Aorta (tissue), 5 donors: ENCODE measurements around the gene ANO3. TPM values are rescaled to one million over a fixed set of nuclear protein-coding genes. Genes with fewer than 3 reads are reported as not detected.

Experiments
- ATAC-seq: fragments of 200-7000 bp; cut with Tn5 transposase; one replicate; pipeline ENCODE4 v1.9.1; 2022; ENCODE audit warnings: moderate library complexity; ENCODE audit not compliant: low FRiP score
- DNase-seq, 2 donors: peaks; one replicate each; pipeline ENCODE4 v3.0.0-alpha.2; 2020
- H3K27ac ChIP-seq, 2 donors: one replicate each; pipeline ENCODE4 v1.5.1; 2013; ENCODE audit warnings: low read length in 2 of 2, mild to moderate bottlenecking in 2 of 2, moderate library complexity in 2 of 2, control low read depth in 1 of 2, inconsistent platforms in 1 of 2, low read depth in 1 of 2
- H3K27me3 ChIP-seq, 2 donors: one replicate each; pipeline ENCODE4 v1.6.1; 2013; ENCODE audit warnings: control low read depth in 1 of 2, low read length in 1 of 2, mild to moderate bottlenecking in 1 of 2, moderate library complexity in 1 of 2; ENCODE audit not compliant: insufficient read depth in 2 of 2, control insufficient read depth in 1 of 2
- H3K36me3 ChIP-seq, 2 donors: one replicate each; pipeline ENCODE4 v1.6.1; 2013; ENCODE audit warnings: control low read depth in 1 of 2, low read length in 1 of 2, mild to moderate bottlenecking in 1 of 2; ENCODE audit not compliant: insufficient read depth in 2 of 2, control insufficient read depth in 1 of 2
- H3K4me1 ChIP-seq, 2 donors: one replicate each; pipeline ENCODE4 v1.6.1; 2013; ENCODE audit warnings: low read length in 2 of 2, control low read depth in 1 of 2, mild to moderate bottlenecking in 1 of 2, moderate library complexity in 1 of 2; ENCODE audit not compliant: insufficient read depth in 2 of 2, control insufficient read depth in 1 of 2
- H3K4me3 ChIP-seq, 2 donors: one replicate each; pipeline ENCODE4 v1.5.1; 2013; ENCODE audit warnings: low read length in 2 of 2, control low read depth in 1 of 2, mild to moderate bottlenecking in 1 of 2
- H3K9me3 ChIP-seq: one replicate; pipeline ENCODE4 v1.6.1; 2013; ENCODE audit warnings: mild to moderate bottlenecking, low read length; ENCODE audit not compliant: control insufficient read depth
- WGBS, 2 donors: extraction: QIAGEN DNeasy Blood & Tissue Kit; methylation state at CpG; one replicate each; pipeline ENCODE4 v1.1.7; 2013; 5-methylcytosine and 5-hydroxymethylcytosine counted together
- intact Hi-C, 2 donors: fragments of 100-400 bp; cut with DNase I; formaldehyde crosslinking; loops; one replicate each; pipeline versions ENCODE4 v1.14.2 to v1.15.0; 2022
- polyA plus RNA-seq, 2 donors: library from polyadenylated mRNA; stranded (reverse); fragments of 200-250 nt; gene quantifications; one replicate each; pipeline ENCODE4 v1.2.3, GENCODE V29; 2013
- total RNA-seq, 2 donors: library from RNA; stranded (reverse); fragmentation: NEBNext Ultra II Directional; extraction: Animal tissue kit (Norgen Biotek cat#: 25700); gene quantifications; one replicate each; pipeline ENCODE4 v1.2.1, GENCODE V29; 2021
- donor health status: healthy with polysubstance abuse.
- donor health status: Bipolar disorder and iron deficiency.
- donor health status: DM: no; HTN: no; CAD: no.
- donor health status: DM: no; HTN: no; CAD: no.
- donor health status: DM: yes; HTN: yes; CAD: no.

The ANO3 gene
- total and polyA plus RNA-seq, 4 donors: 0.13 to 1.6 (median 0.83) TPM

DNA sequence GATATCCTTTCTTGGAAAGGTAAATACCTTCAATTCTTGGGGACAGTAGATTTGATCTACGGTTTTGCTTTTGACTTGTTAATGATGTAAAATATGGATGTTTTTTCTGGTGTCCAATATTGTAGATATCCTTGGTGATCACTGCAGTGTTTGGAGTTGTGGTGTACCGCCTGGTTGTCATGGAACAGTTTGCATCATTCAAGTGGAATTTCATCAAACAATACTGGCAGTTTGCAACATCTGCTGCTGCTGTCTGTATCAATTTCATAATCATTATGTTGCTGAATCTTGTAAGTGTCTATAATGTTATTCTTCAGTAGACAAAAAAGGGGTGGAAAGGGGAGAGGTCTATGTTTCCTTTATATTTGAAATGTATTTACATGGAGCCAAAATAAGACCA lies 267.5 kb downstream of the ANO3 start:
- no peaks in the 10 kb centered on the region for H3K9me3 ChIP-seq
- H3K36me3 ChIP-seq: no peaks in the 10 kb centered on the region
- ATAC-seq (no peak), DNase-seq (no peak)
- H3K4me1 ChIP-seq: no peaks in the 10 kb centered on the region
- 65 to 67% methylated on average over 2 of the region's 2 CpGs for WGBS, 2 donors
- H3K4me3 ChIP-seq: no peak overlapping the region
- no peak overlapping the region for H3K27ac ChIP-seq
- H3K27me3 ChIP-seq: no peaks in the 10 kb centered on the region
- intact Hi-C loops: no loop called here

DNA sequence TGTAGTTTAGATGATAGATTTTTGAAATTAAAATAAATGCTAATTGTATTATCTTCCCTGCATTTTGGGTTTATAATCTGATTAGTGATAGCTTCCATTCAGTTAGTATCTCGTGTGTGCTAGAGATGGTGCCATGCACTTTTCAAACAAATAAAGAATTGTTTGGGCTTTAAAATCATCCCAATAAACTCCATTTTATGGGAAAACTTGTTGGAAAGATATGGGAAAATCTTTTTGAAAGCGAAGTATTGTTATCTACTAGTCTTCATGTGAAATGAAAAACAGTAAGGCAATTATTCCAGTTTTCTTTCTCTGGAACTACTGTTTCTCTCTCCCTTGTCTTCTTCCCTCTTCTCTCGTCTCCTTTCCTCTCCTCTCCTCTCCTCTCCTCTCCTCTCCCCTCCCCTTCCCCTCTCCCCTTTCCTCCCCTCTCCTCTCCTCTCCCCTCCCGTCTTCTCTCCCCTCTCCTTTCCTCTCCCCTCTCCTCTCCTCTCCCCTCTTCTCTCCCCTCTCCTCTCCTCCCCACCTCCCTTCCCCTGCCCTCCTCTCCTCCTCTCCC lies 268.0 kb downstream of the ANO3 start:
- Histone ChIP-seq H3K27ac (no peak overlapping the region), H3K27me3 (no peaks in the 10 kb centered on the region), H3K9me3 (no peaks in the 10 kb centered on the region), H3K4me1 (no peaks in the 10 kb centered on the region), H3K4me3 (no peak overlapping the region), H3K36me3 (no peaks in the 10 kb centered on the region)
- 72 to 80% methylated on average over 3 of the region's 4 CpGs for WGBS, 2 donors
- ATAC-seq: no peak
- DNase-seq: no peak
- intact Hi-C loops: no loop called here

DNA sequence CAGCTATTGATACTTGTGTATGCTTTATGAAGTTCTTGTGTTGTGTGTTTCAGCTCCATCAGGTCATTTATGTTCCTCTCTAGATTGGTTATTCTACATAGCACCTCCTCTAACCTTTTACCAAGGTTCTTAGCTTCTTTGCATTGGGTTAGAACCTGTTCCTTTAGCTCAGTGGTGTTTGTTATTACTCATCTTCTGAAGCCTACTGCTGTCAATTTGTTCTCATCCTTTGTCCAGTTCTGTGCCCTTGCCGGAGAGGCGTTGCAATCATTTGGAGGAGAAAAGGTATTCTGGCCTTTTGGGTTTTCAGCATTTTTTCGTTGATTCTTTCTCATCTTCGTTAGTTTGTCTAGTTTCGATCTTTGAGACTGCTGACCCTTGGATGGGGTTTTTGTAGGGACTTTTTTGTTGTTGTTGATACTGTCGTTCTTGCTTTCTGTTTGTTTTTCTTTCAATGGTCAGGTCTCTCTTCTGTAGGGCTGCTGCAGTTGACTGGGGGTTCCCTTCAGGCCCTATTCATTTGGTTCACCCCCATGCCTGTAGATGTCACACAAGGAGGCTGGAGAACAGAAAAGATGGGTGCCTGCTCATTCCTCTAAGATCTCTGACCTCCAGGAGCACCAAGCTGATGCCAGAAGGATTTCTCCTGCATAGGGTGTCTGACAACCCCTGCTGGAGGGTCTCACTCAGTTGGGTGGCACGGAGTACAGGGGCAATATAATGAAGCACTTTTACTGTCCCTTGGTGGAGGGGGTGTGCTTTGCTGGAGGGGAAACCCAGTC lies 276.0 kb downstream of the ANO3 start:
- 72 to 78% methylated on average over 7 of the region's 7 CpGs for WGBS, 2 donors

DNA sequence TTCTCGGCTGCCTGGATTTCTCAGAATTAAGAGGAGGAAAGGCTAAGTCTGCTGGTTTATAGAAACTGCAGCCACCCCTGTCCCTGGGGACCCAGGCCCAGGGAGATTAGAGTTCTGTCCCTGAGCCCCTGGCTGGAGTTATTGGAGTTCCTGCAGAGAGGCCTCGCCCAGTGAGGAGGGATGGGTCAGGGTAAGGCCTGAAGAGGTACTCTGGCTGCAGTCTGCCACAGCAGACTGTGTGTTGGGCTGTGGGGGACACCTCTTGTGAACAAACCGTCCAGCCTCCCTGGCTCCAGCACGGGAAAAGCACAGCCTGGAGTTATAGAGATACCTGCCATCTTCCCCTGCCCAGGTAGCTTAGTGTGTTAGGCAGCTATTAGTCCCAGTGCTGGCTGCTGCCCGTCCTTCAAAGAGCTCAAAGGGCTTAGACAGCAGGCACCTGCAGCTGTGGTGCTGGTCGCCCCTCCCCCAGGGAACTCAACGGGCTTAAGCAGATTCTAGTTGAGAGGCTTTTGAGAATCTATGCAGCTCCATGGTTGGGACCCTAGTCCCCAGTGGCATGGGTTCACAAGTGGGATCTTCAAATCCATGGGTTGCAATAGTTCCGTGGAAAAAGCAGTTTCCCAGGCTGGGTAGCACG lies 276.7 kb downstream of the ANO3 start:
- Histone ChIP-seq H3K27ac (no peak overlapping the region), H3K4me1 (no peaks in the 10 kb centered on the region), H3K27me3 (no peaks in the 10 kb centered on the region), H3K36me3 (no peaks in the 10 kb centered on the region), H3K4me3 (no peak overlapping the region), H3K9me3 (peaks cover under 1% of the 10 kb centered on the region)
- 72 to 81% methylated on average over 9 of the region's 9 CpGs for WGBS, 2 donors
- ATAC-seq: no peak
- intact Hi-C loops: no loop called here
- no peak for DNase-seq

More for the DNA sequence above, 276.0 kb downstream of the ANO3 start:
- Histone ChIP-seq H3K4me3 (no peak overlapping the region), H3K27me3 (no peaks in the 10 kb centered on the region), H3K36me3 (no peaks in the 10 kb centered on the region), H3K9me3 (no peaks in the 10 kb centered on the region), H3K4me1 (no peaks in the 10 kb centered on the region), H3K27ac (no peak overlapping the region)
- DNase-seq: no peak
- no peak for ATAC-seq
- intact Hi-C loops: no loop called here

DNA sequence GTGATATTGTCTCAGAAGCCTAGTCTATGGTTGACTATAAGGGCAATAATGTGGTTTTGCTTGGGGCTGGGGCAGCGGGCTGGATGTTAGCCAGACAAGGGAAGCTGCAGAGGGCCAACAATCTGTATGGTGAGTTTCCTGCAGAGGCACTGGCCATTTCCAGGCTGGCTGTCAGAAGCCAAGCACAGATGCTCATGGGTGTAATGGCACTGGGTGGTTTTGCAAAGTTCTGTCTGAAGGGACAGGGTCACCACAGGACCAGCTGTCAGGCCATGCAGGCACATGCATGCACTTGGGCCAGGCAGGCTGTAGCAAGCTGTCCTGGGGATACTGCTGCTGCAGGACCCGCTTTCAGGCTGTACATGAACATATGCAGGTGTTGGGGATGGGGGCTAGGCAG lies 281.8 kb downstream of the ANO3 start:
- Histone ChIP-seq H3K4me1 (no peaks in the 10 kb centered on the region), H3K27ac (no peak overlapping the region), H3K9me3 (peaks cover 4% of the 10 kb centered on the region), H3K4me3 (no peak overlapping the region), H3K27me3 (no peaks in the 10 kb centered on the region), H3K36me3 (no peaks in the 10 kb centered on the region)
- intact Hi-C loops: no loop called here
- DNase-seq: peak in 1 of 2 donors; percentile 62
- ATAC-seq: peak; percentile 44
- WGBS, 2 donors: 60 to 90% methylated on average over 2 of the region's 2 CpGs

DNA sequence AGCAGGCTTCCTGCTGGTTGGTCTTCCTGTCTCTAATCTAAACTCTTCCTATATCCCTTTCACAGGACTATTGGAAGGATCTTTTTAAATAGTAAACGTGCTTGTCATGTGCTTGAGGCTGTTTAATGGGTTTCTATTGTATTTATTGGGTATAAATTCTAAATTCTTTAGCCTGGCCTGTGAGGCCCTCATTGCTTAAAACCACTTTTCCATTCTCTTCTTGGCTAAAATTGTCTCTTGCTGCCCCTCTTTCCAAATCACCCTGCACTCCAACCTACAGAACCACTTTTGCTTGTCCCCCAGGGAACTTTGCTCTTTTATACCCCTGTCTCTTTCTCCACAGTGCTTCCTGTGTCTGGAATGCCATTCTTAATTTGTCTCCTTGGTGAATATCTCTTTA lies 286.5 kb downstream of the ANO3 start:
- Histone ChIP-seq H3K27ac (no peak overlapping the region), H3K4me3 (no peak overlapping the region), H3K27me3 (no peaks in the 10 kb centered on the region), H3K9me3 (peaks cover 4% of the 10 kb centered on the region), H3K36me3 (no peaks in the 10 kb centered on the region), H3K4me1 (no peaks in the 10 kb centered on the region)
- WGBS, 2 donors: 43 to 49% methylated on average over 1 of the region's 1 CpG
- ATAC-seq (no peak), DNase-seq (no peak)
- intact Hi-C loops: no loop called here

DNA sequence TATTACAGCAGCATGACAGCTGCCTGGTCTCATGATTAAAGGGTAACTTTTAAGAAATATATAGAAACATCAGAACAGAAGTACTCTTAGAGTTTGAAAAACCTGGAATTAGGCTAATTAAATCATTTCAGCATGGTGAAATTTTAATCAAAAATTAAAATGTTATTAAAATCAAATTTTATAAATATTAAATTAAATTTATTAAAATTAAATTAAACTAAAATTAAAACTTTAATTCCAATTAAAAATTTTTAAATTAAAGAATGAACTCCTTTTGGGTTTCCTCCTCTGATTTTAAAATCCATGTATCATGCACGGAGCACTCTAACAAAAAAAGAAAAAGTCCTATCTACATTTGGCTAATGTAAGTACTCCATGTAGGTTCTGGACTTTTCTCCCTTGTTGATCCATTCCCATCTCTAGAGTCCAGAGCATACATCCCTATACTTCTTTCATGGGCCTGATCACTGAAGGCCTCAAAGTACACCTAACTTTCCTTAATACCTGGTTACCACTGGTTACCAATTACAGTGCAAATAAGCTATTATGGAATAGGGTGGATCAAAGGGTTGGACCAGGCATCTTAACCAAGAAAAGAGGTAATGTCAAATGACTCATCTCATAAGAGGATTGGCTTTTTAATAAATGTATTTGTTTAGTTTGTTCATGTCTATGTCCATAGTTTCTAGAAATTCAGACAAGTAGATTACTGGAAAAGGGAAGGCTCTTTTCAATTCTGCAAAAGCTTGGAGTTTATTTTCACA lies 288.5 kb downstream of the ANO3 start:
- WGBS, 2 donors: 94 to 100% methylated on average over 1 of the region's 1 CpG
- no peak overlapping the region for H3K27ac ChIP-seq
- H3K27me3 ChIP-seq: no peaks in the 10 kb centered on the region
- no peaks in the 10 kb centered on the region for H3K4me1 ChIP-seq
- intact Hi-C loops: no loop called here
- no peaks in the 10 kb centered on the region for H3K36me3 ChIP-seq
- H3K4me3 ChIP-seq: no peak overlapping the region
- ATAC-seq (no peak), DNase-seq (no peak)
- no peaks in the 10 kb centered on the region for H3K9me3 ChIP-seq

DNA sequence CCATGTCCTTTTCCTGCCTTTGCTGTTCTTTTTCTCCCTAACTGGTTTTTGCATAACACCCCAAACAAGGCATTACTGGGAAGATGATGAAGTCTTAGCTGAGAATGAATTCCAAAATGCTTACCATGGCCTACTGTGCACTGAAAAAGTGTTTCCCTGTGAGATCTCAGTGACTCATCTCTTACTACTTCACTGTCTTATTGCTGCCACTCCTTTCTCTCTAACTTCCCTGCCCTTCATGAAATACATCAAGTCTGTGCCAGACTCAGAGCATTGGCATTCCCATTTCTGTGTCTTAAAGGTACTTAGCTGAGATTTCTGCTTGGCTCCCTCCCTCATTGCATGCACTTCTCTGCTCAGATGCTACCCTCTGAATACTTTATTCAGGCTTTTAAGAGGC lies 289.2 kb downstream of the ANO3 start:
- Histone ChIP-seq H3K27ac (no peak overlapping the region), H3K36me3 (no peaks in the 10 kb centered on the region), H3K9me3 (no peaks in the 10 kb centered on the region), H3K4me1 (no peaks in the 10 kb centered on the region), H3K4me3 (no peak overlapping the region), H3K27me3 (no peaks in the 10 kb centered on the region)
- ATAC-seq (no peak), DNase-seq (no peak)
- intact Hi-C loops: no loop called here
